ENCODE measurements around the gene PSPN. TPM values are rescaled to one million over a fixed set of nuclear protein-coding genes. Genes with fewer than 3 reads are reported as not detected.
"Not testable (repeated sequence)": the region's sequence is repeated elsewhere in the genome, so short reads cannot be mapped to it uniquely, and the experiment has no call there.

PSPN gene
- total and polyA plus RNA-seq, 12 donors = 0.48 to 3.6 (median 1.2) TPM

- WGBS, 4 donors = 81 to 91% (median 85%) methylated on average over 5 of the region's 5 CpGs
- intact Hi-C loops (cut with DNase I) = no loop called here
Observed at GRCh38 chr19:6359568-6360341, 16.0 kb downstream of the PSPN start.

GRCh38 chr19:6358003-6358402 is 17.7 kb downstream of the PSPN start:
- intact Hi-C loops (cut with DNase I) = no loop called here
- peak overlapping the region in 2 of 5 donors; percentile 44 to 48 for H3K27ac ChIP-seq
- peaks cover 0 to 9% of the 10 kb centered on the region in 2 donors for H3K4me1 ChIP-seq (replicated peaks in 1 of 2)
- H3K27me3 ChIP-seq = no peaks in the 10 kb centered on the region
- H3K4me3 ChIP-seq = no peak overlapping the region
- peak in 6 of 7 donors; percentile 35 to 73 (median 64) for DNase-seq
- WGBS, 4 donors = 29 to 49% (median 41%) methylated on average over 7 to 9 of the region's 9 CpGs
- H3K9me3 ChIP-seq (replicated peaks in 1 of 3) = no peaks in the 10 kb centered on the region
- H3K36me3 ChIP-seq (replicated peaks in 1 of 2) = no peaks in the 10 kb centered on the region
- TF ChIP-seq POLR2A (IDR thresholded peaks at IDR 0.05) (peak in 1 of 2 donors; percentile 15), CTCF (IDR thresholded peaks at IDR 0.05) (no peak)

More at GRCh38 chr19:6359568-6360341, 16.0 kb downstream of the PSPN start:
- Histone ChIP-seq H3K27ac (no peak overlapping the region), H3K4me3 (no peak overlapping the region), H3K4me1 (replicated peaks in 1 of 2) (peaks cover 0 to 9% of the 10 kb centered on the region in 2 donors), H3K9me3 (replicated peaks in 1 of 3) (no peaks in the 10 kb centered on the region), H3K36me3 (replicated peaks in 1 of 2) (peaks cover 0 to 6% of the 10 kb centered on the region in 2 donors), H3K27me3 (no peaks in the 10 kb centered on the region)
- DNase-seq = no peak
- no peak for TF ChIP-seq POLR2A (IDR thresholded peaks at IDR 0.05)
- TF ChIP-seq CTCF (IDR thresholded peaks at IDR 0.05) = no peak

GRCh38 chr19:6357174-6357573 is 18.6 kb downstream of the PSPN start:
- intact Hi-C loops (cut with DNase I) = no loop called here
- no peak overlapping the region for H3K4me3 ChIP-seq
- no peak for DNase-seq
- 82 to 86% (median 84%) methylated on average over 14 of the region's 14 CpGs for WGBS, 4 donors
- H3K27ac ChIP-seq = no peak overlapping the region
- no peak for TF ChIP-seq POLR2A (IDR thresholded peaks at IDR 0.05)
- TF ChIP-seq CTCF (IDR thresholded peaks at IDR 0.05) = no peak
- H3K9me3 ChIP-seq (replicated peaks in 1 of 3) = no peaks in the 10 kb centered on the region
- H3K27me3 ChIP-seq = no peaks in the 10 kb centered on the region
- H3K36me3 ChIP-seq (replicated peaks in 1 of 2) = no peaks in the 10 kb centered on the region
- H3K4me1 ChIP-seq (replicated peaks in 1 of 2) = peaks cover 0 to under 1% of the 10 kb centered on the region in 2 donors

- H3K27ac ChIP-seq; H3K9me3 ChIP-seq (replicated peaks in 1 of 3); DNase-seq; intact Hi-C loops (cut with DNase I); H3K27me3 ChIP-seq; H3K4me3 ChIP-seq; H3K36me3 ChIP-seq (replicated peaks in 1 of 2); H3K4me1 ChIP-seq (replicated peaks in 1 of 2): not testable (repeated sequence)
- WGBS, 4 donors = 92 to 100% (median 96%) methylated on average over 3 to 36 of the region's 46 CpGs
Observed at GRCh38 chr19:6355321-6356040, 20.3 kb downstream of the PSPN start.

Data from adrenal gland (tissue), 12 donors.